Osteocyte (in vitro differentiated cells): ENCODE results near the gene PREX1. TPM values are rescaled to one million over a fixed set of nuclear protein-coding genes. Genes with fewer than 3 reads are reported as not detected.
"Not testable (repeated sequence)": the region's sequence is repeated elsewhere in the genome, so short reads cannot be mapped to it uniquely, and the experiment has no call there.

Source experiments
- DNase-seq: peaks from one replicate; pipeline ENCODE4 v3.0.0; 2021; ENCODE audit warnings: mixed read lengths; ENCODE audit not compliant: unreplicated experiment; ENCODE audit errors: extremely low spot score
- H3K27ac Mint-ChIP-seq: one replicate; pipeline ENCODE4 v1.8.0; 2021; ENCODE audit warnings: mild to moderate bottlenecking, mixed read lengths; ENCODE audit not compliant: unreplicated experiment
- H3K27me3 Mint-ChIP-seq: one replicate; pipeline ENCODE4 v1.8.0; 2021; ENCODE audit warnings: mixed read lengths; ENCODE audit not compliant: unreplicated experiment
- H3K36me3 Mint-ChIP-seq: one replicate; pipeline ENCODE4 v1.8.0; 2021; ENCODE audit warnings: mixed read lengths; ENCODE audit not compliant: unreplicated experiment
- H3K4me1 Mint-ChIP-seq: one replicate; pipeline ENCODE4 v1.8.0; 2021; ENCODE audit warnings: mixed read lengths; ENCODE audit not compliant: unreplicated experiment
- H3K4me3 Mint-ChIP-seq: one replicate; pipeline ENCODE4 v1.8.0; 2021; ENCODE audit warnings: mild to moderate bottlenecking, moderate library complexity, mixed read lengths; ENCODE audit not compliant: unreplicated experiment
- H3K9me3 Mint-ChIP-seq: one replicate; pipeline ENCODE4 v1.8.0; 2021; ENCODE audit warnings: mixed read lengths; ENCODE audit not compliant: unreplicated experiment
- total RNA-seq: library from RNA; stranded (reverse); gene quantifications from 2 replicates; pipeline ENCODE4 v1.2.1, GENCODE V29; 2021
- TF ChIP-seq, protein P1 (sequence below): fragments of 200-600 bp; sonication (generic); IDR thresholded peaks from 2 replicates; pipeline ENCODE4 v1.5.0; 2021; ENCODE audit warnings: antibody characterized with exemption, mild to moderate bottlenecking, moderate library complexity

Gene PREX1
- total RNA-seq, 1 donor from 2014 or later = 24.2 TPM

DNA sequence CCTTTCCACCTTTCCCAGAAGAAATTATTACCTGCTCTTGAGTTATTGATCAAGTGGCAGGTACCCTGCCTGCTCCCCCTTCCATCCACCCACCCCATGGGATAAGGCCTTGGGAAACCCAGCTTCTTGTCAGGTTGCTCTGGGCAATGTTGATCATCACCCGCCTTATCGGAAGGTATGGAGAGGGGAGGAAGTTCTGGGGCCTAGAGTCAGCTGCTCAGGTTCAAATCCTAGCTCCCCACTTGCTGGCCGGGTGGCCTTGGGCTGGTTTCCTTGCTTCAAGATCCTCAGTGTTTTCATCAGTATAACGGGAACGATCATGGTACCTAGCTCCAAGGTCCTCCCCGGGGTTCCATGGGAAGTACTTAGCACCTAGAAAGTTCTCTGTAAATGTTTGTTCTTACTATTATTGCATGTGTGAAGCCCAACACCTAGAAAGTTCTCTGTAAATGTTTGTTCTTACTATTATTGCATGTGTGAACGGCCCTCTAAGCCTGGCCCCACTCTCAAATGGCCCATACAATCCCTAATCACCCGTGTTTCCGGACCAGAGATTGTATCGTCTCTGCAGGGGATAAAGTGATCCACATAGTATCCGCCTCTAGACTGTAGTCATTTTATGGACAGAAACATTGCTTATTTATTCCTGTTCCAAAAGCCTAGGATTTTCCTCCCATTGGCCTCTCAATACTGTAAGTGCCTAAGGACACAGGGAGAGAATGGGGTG, 1.1 kb upstream of the PREX1 start:
- H3K36me3 Mint-ChIP-seq = no peaks in the 10 kb centered on the region
- TF ChIP-seq, protein P1, sequence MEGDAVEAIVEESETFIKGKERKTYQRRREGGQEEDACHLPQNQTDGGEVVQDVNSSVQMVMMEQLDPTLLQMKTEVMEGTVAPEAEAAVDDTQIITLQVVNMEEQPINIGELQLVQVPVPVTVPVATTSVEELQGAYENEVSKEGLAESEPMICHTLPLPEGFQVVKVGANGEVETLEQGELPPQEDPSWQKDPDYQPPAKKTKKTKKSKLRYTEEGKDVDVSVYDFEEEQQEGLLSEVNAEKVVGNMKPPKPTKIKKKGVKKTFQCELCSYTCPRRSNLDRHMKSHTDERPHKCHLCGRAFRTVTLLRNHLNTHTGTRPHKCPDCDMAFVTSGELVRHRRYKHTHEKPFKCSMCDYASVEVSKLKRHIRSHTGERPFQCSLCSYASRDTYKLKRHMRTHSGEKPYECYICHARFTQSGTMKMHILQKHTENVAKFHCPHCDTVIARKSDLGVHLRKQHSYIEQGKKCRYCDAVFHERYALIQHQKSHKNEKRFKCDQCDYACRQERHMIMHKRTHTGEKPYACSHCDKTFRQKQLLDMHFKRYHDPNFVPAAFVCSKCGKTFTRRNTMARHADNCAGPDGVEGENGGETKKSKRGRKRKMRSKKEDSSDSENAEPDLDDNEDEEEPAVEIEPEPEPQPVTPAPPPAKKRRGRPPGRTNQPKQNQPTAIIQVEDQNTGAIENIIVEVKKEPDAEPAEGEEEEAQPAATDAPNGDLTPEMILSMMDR = no peak
- no peaks in the 10 kb centered on the region for H3K9me3 Mint-ChIP-seq
- H3K4me1 Mint-ChIP-seq = peaks cover 54% of the 10 kb centered on the region
- peak overlapping the region; percentile 61 for H3K27ac Mint-ChIP-seq
- no peaks in the 10 kb centered on the region for H3K27me3 Mint-ChIP-seq
- no peak for DNase-seq
- H3K4me3 Mint-ChIP-seq = peak overlapping the region; percentile 79

DNA sequence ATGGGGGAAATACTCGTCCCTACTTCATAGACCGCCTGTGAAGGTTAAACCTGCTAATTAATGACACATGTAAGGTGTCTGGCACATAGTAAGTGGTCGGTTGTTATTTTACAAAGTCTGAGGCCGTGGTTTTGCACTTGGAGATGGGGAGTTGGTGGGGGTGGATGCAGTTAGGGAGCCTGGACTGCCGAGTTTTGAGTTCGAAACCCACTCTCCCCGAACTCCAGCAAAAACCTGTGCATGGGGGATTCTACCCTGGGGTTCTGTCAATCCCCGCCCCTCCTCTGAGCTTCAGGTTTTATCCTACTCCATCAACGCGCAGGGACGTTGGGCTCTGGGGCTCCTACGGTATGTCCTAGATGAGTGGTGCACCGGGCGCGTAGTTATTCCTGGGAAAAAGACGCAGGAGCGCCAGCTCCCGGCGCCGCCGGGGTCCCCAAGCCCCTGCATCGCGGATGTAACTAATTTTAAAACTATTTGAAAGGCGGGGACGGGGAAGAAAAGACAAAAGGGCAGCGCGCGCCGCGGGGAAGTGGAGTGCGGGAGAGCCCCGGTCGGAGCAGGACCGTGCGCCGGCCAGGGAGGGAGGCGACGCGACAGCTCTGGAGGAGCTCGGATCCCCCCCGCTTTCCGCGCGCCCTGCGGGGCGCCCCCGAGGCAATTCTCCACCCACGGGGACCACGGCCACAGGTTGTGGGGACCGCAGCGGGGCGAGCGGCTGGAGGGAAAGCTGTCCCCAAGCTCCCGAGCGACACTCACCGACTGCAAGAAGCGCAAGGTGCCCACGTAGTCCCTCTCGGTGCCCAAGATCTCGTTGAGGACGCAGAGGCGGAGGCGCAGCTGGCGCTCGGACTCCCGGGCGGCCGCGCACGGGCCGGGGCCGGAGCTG, 672 bp downstream of the PREX1 start:
- H3K9me3 Mint-ChIP-seq = no peaks in the 10 kb centered on the region
- no peak for DNase-seq
- no peaks in the 10 kb centered on the region for H3K36me3 Mint-ChIP-seq
- no peaks in the 10 kb centered on the region for H3K27me3 Mint-ChIP-seq
- peak overlapping the region; percentile 91 for H3K4me3 Mint-ChIP-seq
- peaks cover 50% of the 10 kb centered on the region for H3K4me1 Mint-ChIP-seq
- no peak overlapping the region for H3K27ac Mint-ChIP-seq
- TF ChIP-seq, protein P1 = no peak

DNA sequence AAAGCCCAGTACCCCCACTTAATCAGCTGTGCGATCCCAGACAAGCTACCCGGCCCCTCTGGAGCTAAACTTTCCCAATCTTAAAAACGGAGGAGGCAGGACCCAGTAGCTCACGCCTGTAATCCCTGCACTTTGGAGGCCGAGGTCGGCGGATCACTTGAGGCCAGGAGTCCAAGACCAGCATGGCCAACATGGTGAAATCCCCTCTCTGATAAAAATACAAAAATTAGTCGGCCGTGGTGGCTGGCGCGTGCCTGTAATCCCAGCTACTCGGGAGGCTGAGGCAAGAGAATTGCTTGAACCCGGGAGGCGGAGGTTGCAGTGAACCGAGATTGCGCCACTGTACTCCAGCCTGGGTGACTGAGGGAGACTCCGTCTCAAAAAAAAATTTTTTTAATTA, 1.3 kb downstream of the PREX1 start:
- H3K4me3 Mint-ChIP-seq = peak overlapping the region; percentile 91
- H3K27ac Mint-ChIP-seq, DNase-seq, H3K9me3 Mint-ChIP-seq, H3K27me3 Mint-ChIP-seq, H3K36me3 Mint-ChIP-seq: not testable (repeated sequence)
- H3K4me1 Mint-ChIP-seq = peaks cover 43% of the 10 kb centered on the region

DNA sequence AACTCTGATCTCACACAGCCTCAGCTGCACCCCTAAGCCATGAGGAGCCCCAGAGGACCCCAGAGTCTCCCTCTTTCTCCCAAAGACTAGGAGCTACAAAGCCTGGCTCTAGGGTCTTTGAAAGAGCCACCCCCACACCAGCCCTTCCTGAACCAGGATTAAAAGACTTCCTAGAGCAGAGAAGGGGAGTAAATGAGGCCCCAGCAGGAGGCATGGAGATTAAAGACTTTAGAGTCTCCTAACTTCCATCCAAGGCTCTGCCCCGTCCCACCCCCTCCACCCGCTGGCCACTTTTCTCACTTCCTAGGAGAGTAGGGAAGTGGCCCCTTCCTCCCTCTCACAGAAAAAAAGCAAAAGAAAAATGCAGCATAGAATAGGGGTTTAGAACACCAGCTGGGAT, 1.7 kb downstream of the PREX1 start:
- Mint-ChIP-seq H3K27me3 (no peaks in the 10 kb centered on the region), H3K4me1 (peaks cover 39% of the 10 kb centered on the region), H3K4me3 (peak overlapping the region; percentile 91), H3K36me3 (no peaks in the 10 kb centered on the region), H3K9me3 (no peaks in the 10 kb centered on the region), H3K27ac (no peak overlapping the region)
- TF ChIP-seq, protein P1 = no peak
- no peak for DNase-seq

DNA sequence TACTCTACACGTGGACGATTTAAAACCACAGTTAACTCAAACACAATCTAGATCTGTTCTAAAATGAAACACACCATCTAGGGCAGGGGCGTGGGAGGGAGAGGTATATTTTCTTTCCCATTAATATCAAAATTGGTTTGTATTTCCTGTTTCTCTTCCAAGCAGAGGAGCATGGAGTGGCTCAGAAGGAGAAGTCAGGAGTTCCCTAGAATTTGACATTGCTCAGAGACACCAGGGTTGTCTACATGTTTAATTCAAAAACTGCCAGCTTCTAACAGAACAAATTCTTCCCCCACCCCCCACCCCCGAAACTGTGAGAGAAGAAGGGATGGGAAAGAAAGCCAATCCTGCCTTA, 2.3 kb downstream of the PREX1 start:
- Mint-ChIP-seq H3K4me3 (peak overlapping the region; percentile 91), H3K9me3 (no peaks in the 10 kb centered on the region), H3K4me1 (peaks cover 38% of the 10 kb centered on the region), H3K27ac (peak overlapping the region; percentile 62), H3K36me3 (no peaks in the 10 kb centered on the region), H3K27me3 (no peaks in the 10 kb centered on the region)
- TF ChIP-seq, protein P1 = no peak
- no peak for DNase-seq
